ENCODE data around the gene ERBB4.

DNA sequence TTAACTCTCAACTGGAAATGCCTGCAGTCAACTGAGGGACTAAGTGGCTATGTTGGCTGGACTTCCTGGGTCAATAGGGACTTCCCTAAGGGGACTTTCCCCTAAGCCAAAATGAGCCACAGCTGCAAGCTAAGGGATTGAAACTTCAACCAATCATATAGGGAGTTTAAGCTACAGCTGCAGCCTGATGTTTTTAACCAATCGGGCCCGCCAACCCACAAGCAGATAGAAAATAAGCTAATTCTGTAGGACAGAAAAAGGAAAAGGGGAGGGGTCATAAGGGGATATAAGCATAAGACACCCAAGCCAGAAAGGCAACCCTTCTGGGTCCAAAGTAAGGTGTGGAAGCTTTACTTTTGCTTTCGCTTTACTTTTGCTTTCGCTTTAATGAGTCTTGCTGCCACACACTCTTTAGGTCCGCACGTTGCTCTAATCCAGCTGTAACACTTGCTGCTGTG, 927.5 kb downstream of the ERBB4 start:
- no peak for TF ChIP-seq EZH2phosphoT487 (IDR thresholded peaks at IDR 0.05; ENCODE audit: low read length)
- TF ChIP-seq, protein P1, sequence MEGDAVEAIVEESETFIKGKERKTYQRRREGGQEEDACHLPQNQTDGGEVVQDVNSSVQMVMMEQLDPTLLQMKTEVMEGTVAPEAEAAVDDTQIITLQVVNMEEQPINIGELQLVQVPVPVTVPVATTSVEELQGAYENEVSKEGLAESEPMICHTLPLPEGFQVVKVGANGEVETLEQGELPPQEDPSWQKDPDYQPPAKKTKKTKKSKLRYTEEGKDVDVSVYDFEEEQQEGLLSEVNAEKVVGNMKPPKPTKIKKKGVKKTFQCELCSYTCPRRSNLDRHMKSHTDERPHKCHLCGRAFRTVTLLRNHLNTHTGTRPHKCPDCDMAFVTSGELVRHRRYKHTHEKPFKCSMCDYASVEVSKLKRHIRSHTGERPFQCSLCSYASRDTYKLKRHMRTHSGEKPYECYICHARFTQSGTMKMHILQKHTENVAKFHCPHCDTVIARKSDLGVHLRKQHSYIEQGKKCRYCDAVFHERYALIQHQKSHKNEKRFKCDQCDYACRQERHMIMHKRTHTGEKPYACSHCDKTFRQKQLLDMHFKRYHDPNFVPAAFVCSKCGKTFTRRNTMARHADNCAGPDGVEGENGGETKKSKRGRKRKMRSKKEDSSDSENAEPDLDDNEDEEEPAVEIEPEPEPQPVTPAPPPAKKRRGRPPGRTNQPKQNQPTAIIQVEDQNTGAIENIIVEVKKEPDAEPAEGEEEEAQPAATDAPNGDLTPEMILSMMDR (IDR thresholded peaks at IDR 0.05; ENCODE audit: low read length) = no peak
- TF ChIP-seq EZH2 (optimal IDR thresholded peaks at IDR 0.05; ENCODE audit: low read depth, low read length) = no peak

Measured in MM.1S (cell line).